GM20000 (cell line): ENCODE data around the gene OR51B4.

Experiments used
- DNase-seq: peaks from one replicate; pipeline ENCODE4 v3.0.0; 2012; ENCODE audit warnings: low spot score
- TF ChIP-seq, protein P1 (sequence below): IDR thresholded peaks from 2 replicates; pipeline ENCODE4 v1.5.1; 2012; ENCODE audit warnings: mild to moderate bottlenecking, control low read depth; ENCODE audit errors: extremely low read depth, missing control alignments

OR51B4 gene

DNA sequence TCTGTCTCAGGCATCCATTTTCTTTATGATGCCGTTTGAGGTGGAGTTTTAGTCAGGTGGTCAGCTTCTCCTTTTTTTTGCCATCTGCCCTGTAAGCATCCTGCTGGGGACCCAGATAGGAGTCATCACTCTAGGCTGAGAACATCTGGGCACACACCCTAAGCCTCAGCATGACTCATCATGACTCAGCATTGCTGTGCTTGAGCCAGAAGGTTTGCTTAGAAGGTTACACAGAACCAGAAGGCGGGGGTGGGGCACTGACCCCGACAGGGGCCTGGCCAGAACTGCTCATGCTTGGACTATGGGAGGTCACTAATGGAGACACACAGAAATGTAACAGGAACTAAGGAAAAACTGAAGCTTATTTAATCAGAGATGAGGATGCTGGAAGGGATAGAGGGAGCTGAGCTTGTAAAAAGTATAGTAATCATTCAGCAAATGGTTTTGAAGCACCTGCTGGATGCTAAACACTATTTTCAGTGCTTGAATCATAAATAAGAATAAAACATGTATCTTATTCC, 21.1 kb downstream of the OR51B4 start:
- peak; percentile 60 for DNase-seq
- TF ChIP-seq, protein P1, sequence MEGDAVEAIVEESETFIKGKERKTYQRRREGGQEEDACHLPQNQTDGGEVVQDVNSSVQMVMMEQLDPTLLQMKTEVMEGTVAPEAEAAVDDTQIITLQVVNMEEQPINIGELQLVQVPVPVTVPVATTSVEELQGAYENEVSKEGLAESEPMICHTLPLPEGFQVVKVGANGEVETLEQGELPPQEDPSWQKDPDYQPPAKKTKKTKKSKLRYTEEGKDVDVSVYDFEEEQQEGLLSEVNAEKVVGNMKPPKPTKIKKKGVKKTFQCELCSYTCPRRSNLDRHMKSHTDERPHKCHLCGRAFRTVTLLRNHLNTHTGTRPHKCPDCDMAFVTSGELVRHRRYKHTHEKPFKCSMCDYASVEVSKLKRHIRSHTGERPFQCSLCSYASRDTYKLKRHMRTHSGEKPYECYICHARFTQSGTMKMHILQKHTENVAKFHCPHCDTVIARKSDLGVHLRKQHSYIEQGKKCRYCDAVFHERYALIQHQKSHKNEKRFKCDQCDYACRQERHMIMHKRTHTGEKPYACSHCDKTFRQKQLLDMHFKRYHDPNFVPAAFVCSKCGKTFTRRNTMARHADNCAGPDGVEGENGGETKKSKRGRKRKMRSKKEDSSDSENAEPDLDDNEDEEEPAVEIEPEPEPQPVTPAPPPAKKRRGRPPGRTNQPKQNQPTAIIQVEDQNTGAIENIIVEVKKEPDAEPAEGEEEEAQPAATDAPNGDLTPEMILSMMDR = no peak

DNA sequence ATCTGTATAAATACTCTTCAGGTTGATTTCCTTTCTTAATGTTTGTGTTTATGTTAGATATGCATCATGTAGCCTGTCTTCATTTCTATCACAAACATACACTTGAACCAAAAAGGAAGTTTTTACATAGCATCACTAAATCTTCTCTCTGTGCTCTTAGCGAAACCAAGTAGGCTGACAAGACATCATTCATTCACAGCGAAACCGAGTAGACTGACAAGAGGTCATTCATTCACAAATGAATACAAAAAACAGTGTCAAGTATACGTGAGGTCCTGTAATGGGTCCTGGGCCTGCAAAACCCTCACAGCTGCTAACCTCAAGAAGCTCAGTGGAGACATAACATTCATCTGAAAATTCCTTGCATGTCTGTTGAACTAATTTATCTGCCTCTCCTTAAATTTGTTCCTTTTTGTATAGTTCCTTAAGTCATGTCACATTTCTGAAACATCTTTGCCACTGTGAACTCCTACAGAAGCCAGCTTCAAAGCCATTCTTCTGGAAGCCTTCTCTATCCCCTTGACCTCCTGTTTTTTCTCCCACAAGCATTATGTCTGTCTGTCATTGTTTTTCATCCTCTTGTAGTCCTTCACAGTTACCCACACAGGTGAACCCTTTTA, 22.2 kb downstream of the OR51B4 start:
- TF ChIP-seq, protein P1 = no peak
- DNase-seq = no peak

DNA sequence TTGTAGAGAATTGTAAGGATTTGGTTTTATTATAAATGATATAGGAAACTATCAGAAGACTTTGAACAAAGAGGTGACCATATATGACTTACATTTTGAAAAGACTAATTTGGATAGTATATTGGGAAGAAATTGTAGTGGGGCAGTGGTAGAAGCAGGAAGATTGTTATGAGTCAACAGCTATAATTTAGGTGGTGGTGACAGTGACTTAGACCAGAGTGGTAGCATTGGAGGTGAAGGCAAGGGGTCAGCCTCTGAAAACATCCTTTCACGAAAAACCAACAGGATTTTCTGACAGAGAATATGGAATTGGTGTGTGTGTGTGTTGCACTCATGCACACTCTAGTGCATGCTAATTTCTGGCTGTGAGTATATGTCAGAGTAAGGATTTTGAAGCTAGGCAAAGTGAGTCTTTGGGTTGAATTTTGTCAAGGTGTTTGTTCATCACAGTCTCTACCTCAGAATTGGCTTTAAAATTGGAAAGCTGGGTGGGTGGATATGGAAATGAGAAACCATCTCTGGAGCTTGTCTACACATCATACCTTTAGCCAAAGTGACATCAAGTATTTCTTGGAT, 23.9 kb downstream of the OR51B4 start:
- TF ChIP-seq, protein P1 = no peak
- DNase-seq = no peak

DNA sequence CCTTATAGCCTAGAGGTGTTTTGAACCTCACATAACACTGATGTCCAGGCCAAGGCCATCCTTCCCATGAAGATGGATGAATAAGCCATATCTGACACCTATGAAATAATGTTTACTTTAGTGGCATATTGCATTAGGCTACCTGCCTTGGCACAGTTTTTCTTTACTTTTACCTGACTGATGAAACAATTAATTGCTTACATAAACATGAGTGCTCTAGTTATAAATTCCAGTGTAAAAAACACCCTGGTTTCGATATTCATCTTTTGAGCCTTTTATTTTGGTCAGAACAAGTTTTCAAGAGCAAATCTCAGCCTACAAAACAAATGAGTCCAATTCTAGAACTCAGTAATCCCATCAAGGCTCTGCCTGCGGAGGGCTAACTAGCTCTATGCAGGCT, 25.0 kb downstream of the OR51B4 start:
- no peak for DNase-seq

DNA sequence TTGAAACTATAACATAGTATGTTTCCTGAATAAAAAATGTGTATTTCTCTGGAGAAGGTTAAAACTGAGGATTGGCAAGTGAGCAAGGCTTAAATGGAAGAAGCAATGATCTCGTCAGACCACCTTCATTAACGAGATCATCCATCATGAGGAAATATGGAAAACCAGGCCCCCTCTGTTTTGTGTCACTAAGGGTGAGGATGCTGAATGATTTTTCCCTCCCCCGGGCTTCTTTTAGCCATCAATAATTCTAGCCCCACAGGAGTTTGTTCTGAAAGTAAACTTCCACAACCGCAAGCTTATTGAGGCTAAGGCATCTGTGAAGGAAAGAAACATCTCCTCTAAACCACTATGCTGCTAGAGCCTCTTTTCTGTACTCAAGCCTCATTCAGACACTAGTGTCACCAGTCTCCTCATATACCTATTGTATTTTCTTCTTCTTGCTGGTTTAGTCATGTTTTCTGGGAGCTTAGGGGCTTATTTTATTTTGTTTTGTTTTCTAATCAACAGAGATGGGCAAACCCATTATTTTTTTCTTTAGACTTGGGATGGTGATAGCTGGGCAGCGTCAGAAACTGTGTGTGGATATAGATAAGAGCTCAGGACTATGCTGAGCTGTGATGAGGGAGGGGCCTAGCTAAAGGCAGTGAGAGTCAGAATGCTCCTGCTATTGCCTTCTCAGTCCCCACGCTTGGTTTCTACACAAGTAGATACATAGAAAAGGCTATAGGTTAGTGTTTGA, 26.2 kb downstream of the OR51B4 start:
- TF ChIP-seq, protein P1 = no peak

More for the DNA sequence above, 25.0 kb downstream of the OR51B4 start:
- TF ChIP-seq, protein P1 = no peak

DNA sequence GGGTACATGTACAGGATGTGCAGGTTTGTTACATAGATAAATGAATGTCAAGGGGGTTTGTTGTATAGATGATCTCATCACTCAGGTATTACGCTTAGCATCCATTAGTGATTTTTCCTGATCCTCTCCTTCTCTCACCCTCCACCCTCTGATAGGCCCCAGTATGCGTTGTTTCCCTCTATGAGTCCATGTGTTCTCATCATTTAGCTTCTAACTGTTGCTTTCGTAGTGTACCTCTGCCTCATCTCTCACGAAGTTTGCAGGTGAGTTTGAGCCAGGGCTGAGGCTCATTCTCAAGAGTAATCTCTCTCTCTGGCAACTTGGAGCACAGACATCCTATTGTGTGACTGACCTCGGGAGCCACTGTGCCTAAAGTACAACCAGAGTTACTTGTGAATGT, 27.4 kb downstream of the OR51B4 start:
- TF ChIP-seq, protein P1 = no peak

More for the DNA sequence above, 26.2 kb downstream of the OR51B4 start:
- DNase-seq = no peak

More for the DNA sequence above, 27.4 kb downstream of the OR51B4 start:
- no peak for DNase-seq
